Left ventricle myocardium inferior (tissue), 1 donor: ENCODE data around the gene TEX10. TPM values are rescaled to one million over a fixed set of nuclear protein-coding genes. Genes with fewer than 3 reads are reported as not detected.
"Not testable (repeated sequence)": the region's sequence is repeated elsewhere in the genome, so short reads cannot be mapped to it uniquely, and the experiment has no call there.

ENCODE experiments used
- DNase-seq: peaks from one replicate; pipeline ENCODE4 v3.0.0-alpha.2; 2020
- H3K27ac ChIP-seq: fragments of 200-600 bp; replicated peaks from 2 replicates; pipeline ENCODE4 v1.8.0; 2021
- H3K27me3 ChIP-seq: fragments of 200-600 bp; 2 replicates; pipeline ENCODE4 v1.8.0; 2021; ENCODE audit warnings: low read depth
- H3K36me3 ChIP-seq: fragments of 200-600 bp; 2 replicates; pipeline ENCODE4 v1.8.0; 2021
- H3K4me1 ChIP-seq: fragments of 200-600 bp; 2 replicates; pipeline ENCODE4 v1.8.0; 2021
- H3K4me3 ChIP-seq: fragments of 200-600 bp; 2 replicates; pipeline ENCODE4 v1.8.0; 2021; ENCODE audit warnings: mild to moderate bottlenecking, moderate library complexity
- H3K9me3 ChIP-seq: fragments of 200-600 bp; replicated peaks from 2 replicates; pipeline ENCODE4 v1.8.0; 2021
- intact Hi-C: fragments of 100-400 bp; cut with micrococcal nuclease; formaldehyde crosslinking; loops from one replicate; pipeline ENCODE4 v1.11.0; 2022
- total RNA-seq: library from RNA; stranded (reverse); fragmentation: NEBNext Ultra II Directional; extraction: Animal tissue kit (Norgen Biotek cat#: 25700); gene quantifications from one replicate; pipeline ENCODE4 v1.2.1, GENCODE V29; 2021
- TF ChIP-seq, protein P1 (sequence below): fragments of 200-600 bp; IDR thresholded peaks from 2 replicates; pipeline ENCODE4 v1.8.0; 2021; ENCODE audit warnings: antibody characterized with exemption, mild to moderate bottlenecking, borderline replicate concordance
- donor health status: DM: no; HTN: yes; CAD: no; lungs with severe emphysema.

Gene TEX10
- total RNA-seq, 1 donor from 2014 or later: 7.7 TPM

- no peak for DNase-seq
- Histone ChIP-seq H3K9me3 (no peaks in the 10 kb centered on the region), H3K27ac (no peak overlapping the region), H3K36me3 (peaks cover 14% of the 10 kb centered on the region), H3K27me3 (no peaks in the 10 kb centered on the region), H3K4me3 (no peak overlapping the region), H3K4me1 (peaks cover 39% of the 10 kb centered on the region)
- TF ChIP-seq, protein P1, sequence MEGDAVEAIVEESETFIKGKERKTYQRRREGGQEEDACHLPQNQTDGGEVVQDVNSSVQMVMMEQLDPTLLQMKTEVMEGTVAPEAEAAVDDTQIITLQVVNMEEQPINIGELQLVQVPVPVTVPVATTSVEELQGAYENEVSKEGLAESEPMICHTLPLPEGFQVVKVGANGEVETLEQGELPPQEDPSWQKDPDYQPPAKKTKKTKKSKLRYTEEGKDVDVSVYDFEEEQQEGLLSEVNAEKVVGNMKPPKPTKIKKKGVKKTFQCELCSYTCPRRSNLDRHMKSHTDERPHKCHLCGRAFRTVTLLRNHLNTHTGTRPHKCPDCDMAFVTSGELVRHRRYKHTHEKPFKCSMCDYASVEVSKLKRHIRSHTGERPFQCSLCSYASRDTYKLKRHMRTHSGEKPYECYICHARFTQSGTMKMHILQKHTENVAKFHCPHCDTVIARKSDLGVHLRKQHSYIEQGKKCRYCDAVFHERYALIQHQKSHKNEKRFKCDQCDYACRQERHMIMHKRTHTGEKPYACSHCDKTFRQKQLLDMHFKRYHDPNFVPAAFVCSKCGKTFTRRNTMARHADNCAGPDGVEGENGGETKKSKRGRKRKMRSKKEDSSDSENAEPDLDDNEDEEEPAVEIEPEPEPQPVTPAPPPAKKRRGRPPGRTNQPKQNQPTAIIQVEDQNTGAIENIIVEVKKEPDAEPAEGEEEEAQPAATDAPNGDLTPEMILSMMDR: no peak
- intact Hi-C loops: loop anchor here (10.0 kb wide), 1 partner anchor 85 kb away; no protein-coding TSS in a partner anchor
These were observed 2.6 kb downstream of the TEX10 start for GRCh38 chr9:100350188-100350587.

GRCh38 chr9:100346836-100347235 is 5.9 kb downstream of the TEX10 start:
- intact Hi-C loops: no loop called here
- H3K27me3 ChIP-seq: no peaks in the 10 kb centered on the region
- DNase-seq: no peak

GRCh38 chr9:100341889-100342288 is 10.9 kb downstream of the TEX10 start:
- TF ChIP-seq, protein P1: no peak
- H3K27me3 ChIP-seq: no peaks in the 10 kb centered on the region
- H3K27ac ChIP-seq: no peak overlapping the region
- no peaks in the 10 kb centered on the region for H3K4me1 ChIP-seq
- intact Hi-C loops: no loop called here
- DNase-seq: no peak
- H3K9me3 ChIP-seq: no peaks in the 10 kb centered on the region
- H3K4me3 ChIP-seq: no peak overlapping the region
- H3K36me3 ChIP-seq: peaks cover 29% of the 10 kb centered on the region

More at GRCh38 chr9:100346836-100347235, 5.9 kb downstream of the TEX10 start:
- Histone ChIP-seq H3K4me1 (peaks cover 21% of the 10 kb centered on the region), H3K27ac (no peak overlapping the region), H3K9me3 (no peaks in the 10 kb centered on the region), H3K4me3 (no peak overlapping the region), H3K36me3 (peaks cover 14% of the 10 kb centered on the region)
- TF ChIP-seq, protein P1: no peak

GRCh38 chr9:100340224-100340623 is 12.5 kb downstream of the TEX10 start:
- DNase-seq: no peak
- Histone ChIP-seq H3K4me3 (no peak overlapping the region), H3K27me3 (no peaks in the 10 kb centered on the region), H3K36me3 (peaks cover 16% of the 10 kb centered on the region), H3K9me3 (no peaks in the 10 kb centered on the region), H3K27ac (no peak overlapping the region), H3K4me1 (no peaks in the 10 kb centered on the region)
- intact Hi-C loops: no loop called here
- TF ChIP-seq, protein P1: no peak

DNA sequence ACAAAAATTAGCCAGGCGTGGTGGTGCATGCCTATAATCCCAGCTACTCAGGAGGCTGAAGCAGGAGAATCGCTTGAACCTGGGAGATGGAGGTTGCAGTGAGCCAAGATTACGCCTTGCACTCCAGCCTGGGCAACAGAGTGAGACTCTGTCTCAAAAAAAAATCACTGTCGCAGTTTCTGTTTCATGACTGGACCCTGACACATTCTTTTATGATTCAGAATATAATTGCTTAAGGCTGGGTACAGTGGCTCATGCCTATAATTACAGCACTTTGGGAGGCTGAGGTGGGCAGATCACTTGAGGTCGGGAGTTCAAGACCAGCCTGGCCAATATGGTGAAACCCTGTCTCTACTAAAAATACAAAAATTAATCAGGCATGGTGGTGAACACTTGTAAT is 14.0 kb downstream of the TEX10 start:
- DNase-seq, H3K4me3 ChIP-seq, intact Hi-C loops, H3K27me3 ChIP-seq, H3K9me3 ChIP-seq, H3K4me1 ChIP-seq, H3K27ac ChIP-seq: not testable (repeated sequence)
- peaks cover 15% of the 10 kb centered on the region for H3K36me3 ChIP-seq

DNA sequence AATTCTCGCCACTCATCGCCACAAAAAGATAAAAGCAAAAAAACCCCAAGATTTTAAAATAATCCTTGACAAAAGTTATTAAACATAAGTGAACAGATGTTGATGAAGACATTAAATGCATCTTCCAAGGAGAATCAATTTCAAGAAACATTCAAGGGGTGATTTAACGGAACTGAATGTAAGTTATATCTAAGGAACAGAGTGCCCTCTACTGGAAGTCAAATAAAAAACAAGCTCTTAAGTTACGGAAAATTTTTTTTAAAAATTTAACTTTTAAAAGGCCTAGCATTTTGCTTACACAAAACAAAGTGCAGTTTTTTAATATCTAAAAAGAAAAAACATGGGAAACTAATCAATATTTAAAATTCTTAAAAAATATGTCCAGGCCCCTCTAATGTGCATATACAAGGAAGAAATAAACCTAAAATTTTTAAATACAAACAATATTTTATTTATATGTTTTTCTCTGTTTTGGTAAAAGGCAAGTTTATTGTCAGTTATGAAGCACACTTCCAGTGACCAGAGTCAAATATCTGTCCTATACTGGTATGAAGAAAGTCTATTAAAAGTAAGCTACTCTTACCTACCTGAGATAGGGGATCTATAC is 28.0 kb downstream of the TEX10 start:
- H3K4me1 ChIP-seq: no peaks in the 10 kb centered on the region
- DNase-seq: no peak
- no peaks in the 10 kb centered on the region for H3K9me3 ChIP-seq
- H3K27ac ChIP-seq: no peak overlapping the region
- TF ChIP-seq, protein P1: peak; percentile 62
- H3K36me3 ChIP-seq: peaks cover 39% of the 10 kb centered on the region
- intact Hi-C loops: loop anchor here (5.0 kb wide), 1 partner anchor 292 kb away; no protein-coding TSS in a partner anchor
- no peaks in the 10 kb centered on the region for H3K27me3 ChIP-seq
- H3K4me3 ChIP-seq: no peak overlapping the region
